HG03066 (cell line): Measurements from ENCODE around the gene SOX18.

Source experiments
- ATAC-seq: cut with Tn5 transposase; IDR thresholded peaks from one replicate; pipeline ENCODE4 v1.9.1; 2021; ENCODE audit warnings: low read depth; ENCODE audit not compliant: unreplicated experiment

The SOX18 gene

GRCh38 chr20:64039293-64040160, 9.9 kb downstream of the SOX18 start:
- no peak for ATAC-seq

GRCh38 chr20:64038565-64039292, 10.7 kb downstream of the SOX18 start:
- ATAC-seq: peak; percentile 46

DNA sequence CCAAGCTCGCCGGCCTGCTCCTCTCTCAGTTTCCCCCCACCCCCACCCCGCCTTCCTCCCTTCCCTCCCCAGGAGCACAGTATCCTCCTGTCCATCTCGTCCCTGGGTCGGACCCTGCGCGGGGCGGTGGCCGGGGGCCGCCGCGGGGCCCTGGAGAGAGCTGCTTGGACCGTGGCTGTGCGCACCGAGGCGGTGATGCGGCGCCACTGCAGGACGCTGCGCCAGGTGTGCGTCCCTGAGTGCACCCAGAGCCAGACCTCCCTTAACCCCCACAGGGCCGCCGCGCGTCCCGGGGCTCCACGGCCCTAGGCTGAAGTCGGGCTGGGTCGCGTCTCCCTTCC, 11.2 kb downstream of the SOX18 start:
- ATAC-seq: peak; percentile 21

- ATAC-seq: no peak
Observed at GRCh38 chr20:64037498-64038213, 11.8 kb downstream of the SOX18 start.

DNA sequence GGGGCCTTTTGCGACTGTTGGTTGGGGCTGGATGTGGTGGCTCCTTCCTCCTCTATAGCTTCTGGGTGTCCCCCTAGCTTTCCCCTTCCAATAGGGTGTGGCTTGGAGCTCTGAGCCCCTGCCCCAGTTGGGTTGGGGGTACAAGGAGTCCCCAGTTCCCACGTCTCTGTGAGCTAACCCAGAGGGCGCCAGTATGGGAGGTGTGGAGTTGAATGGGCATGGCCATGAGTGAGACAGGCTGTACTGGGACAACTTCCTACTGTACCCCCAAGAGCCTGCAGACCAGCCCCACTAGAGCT, 12.3 kb downstream of the SOX18 start:
- ATAC-seq: no peak

- no peak for ATAC-seq
Observed at GRCh38 chr20:64036346-64037198, 12.9 kb downstream of the SOX18 start.

DNA sequence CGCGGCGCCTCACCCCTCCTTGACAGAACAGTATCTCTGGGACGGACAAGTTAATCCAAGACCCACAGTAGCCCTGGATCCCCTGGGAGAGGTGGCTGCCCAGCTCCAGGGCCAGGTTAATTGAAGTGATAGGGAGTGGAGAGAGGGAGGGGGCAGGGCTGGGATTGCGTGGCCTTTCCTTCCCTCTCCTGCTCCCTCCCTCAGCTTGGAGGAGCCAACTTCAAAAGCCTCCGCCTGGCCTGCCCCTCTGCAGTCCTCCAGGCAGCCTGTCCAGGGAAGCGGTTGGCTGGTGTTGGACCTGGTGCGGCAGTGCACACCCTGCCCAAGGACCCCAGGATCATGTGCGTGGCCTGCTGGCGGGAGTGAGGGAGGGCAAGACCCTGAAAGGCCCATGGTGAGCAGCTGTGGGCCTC, 13.5 kb downstream of the SOX18 start, which contains the start of gene C20orf204:
TSS of gene C20orf204 (plus strand) at position 250 of the 413 bp plus-strand sequence. CDS start at position 392, 142 bp downstream.
- no peak for ATAC-seq

DNA sequence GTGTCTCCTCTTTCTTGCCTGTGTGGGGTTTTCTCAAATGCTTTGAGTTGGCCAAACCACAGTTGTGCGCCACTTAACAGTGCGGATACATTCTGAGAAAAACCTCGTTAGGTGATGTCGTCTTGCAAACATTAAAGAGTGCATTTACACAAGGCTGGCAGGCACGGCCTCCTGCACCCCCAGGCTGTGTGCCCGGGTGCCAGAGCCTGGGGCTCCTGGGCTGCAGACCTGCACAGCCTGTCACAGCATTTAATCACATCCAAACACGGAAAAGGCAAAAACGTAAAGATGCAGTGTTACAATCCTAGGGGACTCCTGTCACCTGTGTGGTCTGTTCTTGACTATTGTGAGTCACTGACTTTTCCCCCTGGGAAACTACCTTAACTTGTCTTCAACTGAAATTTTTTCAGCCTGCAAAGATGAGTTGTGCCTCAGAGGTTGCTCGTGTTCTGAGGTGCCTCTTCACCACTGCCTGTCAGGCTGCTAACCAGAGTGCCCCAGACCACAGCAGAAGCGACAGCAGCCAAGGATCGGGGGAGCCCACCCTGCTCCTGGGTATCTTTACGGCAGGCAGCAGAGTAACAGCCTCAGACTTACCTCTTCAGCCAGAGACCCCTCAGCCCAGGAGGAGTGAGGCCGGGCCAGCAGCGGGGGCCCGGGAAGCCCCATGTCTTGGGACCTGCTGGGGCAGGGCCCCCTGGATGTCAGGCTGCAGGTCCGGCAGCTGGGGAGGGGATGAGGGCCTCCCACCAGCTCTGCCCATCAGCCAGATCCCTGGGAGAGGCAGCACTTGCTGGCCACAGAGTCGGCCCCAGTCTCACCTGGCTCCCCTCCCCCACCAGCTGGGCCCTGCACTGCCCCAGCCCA, 14.1 kb downstream of the SOX18 start:
- no peak for ATAC-seq

DNA sequence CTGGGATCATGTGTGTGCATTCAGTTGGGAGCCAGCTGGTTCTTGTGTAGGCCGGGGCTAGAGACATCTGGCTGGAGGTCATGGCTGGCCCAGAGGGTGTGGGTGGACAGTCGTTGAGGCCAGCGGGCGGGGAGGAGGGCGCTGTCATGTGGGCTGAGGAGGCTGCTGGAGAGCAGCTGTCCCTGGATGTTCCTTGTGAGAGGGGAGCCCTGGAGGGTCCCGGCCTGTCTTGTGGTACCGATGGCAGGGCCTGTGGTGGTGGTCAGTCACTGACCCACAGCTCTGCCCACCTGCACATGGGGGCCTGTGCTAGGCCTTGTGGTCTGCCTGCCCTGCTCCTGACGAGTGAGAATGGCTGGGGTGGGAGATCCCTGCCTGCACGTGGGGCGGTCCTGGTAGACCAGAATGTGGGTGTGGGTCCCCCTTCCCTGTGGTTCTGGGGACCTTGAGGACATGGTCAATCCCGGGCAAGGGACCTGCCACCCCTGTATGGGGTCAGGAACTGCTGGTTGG, 15.4 kb downstream of the SOX18 start:
- ATAC-seq: no peak

DNA sequence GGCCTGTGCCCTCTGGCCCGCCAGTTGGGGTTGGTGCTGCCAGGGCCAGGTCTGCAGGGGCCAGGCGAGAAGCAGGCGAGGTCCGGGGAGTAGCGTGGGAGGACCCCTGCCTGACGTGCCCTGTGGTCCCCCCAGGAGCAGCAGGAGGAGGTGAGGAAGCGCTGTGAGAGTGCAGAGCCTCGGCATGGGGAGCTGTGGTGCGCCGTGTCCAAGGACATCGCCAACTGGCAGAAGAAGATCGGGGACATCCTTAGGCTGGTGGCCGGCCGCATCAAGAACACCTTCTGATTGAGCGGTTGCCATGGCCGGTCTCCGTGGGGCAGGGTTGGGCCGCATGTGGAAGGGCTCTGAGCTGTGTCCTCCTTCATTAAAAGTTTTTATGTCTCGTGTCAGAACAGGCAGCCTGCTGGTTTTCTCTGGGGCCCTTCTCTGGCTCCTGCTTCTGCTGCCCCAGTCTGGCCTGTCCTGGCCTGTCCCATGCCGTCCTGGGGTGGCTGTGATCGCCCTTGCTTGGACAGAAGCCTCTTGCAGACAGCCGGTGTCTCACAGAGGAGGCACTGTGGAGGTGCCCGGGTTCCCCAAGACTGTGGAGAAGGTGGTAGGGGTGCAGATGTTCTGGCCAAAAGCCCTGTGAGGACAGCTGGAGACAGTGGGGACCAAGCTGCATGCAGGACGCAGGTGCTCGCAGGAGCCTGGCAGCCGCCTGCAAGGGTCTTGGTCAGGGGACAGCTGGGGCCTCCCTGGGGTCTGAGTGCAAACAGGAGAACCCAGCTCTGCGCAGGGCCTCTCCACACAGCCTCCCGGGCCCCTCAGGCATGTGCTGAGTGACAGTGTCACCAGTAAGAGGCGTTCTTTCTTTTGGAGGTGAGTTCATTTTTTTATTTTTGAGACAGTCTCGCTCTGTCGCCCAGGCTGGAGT, 16.5 kb downstream of the SOX18 start:
- no peak for ATAC-seq

DNA sequence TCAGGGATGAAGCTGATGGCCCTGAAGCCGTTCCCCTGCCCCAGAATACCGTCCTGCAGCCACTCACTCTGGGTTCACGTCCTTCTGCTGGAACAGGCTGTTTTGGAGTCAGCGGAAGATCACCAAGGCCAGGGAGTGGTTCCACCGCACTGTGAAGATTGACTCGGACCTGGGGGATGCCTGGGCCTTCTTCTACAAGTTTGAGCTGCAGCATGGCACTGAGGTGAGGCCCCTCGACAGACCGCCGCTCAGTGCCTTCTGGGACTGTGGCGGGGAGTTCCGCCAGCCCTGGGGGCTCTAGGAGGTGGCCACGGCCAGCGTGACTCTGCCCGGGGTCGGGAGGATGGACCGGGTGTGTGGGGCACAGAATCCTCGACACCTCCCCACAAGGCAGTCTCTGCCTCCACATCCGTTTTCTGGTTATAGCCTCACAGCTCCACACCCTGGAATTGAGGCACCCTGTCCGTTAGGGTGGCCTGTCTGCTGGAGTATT, 17.6 kb downstream of the SOX18 start:
- ATAC-seq: no peak

GRCh38 chr20:64030371-64031134, 18.9 kb downstream of the SOX18 start:
- ATAC-seq: no peak

DNA sequence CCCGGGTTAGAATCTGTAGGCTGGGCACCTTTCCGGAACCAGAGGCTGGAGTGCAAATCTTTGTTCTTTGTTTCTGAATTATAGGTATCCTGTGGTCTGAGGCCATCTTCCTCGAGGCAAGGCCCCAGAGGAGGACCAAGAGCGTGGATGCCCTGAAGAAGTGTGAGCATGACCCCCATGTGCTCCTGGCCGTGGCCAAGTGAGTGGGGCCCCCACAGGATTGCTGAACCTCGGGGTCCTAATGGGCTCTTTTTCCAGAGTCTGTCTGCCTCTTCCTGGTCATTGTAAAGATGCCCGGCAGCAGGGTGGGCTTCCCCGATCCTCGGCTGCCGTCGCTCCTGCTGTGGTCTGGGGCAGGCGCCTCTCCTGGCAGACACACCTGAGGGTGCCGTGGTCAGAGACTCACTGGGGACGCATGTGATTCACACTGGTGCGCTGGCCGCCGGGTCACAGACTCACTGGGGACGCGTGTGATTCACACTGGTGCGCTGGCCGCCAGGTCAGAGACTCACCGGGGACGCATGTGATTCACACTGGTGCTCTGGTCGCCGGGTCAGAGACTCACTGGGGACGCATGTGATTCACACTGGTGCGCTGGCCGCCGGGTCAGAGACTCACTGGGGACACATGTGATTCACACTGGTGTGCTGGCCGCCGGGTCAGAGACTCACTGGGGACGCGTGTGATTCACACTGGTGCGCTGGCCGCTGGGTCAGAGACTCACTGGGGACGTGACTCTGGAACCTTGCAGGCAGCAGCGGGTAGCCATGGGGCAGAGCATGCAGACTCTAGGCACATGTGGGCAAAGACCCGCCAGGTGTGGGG, 19.9 kb downstream of the SOX18 start:
- no peak for ATAC-seq

GRCh38 chr20:64027981-64028685, 21.3 kb downstream of the SOX18 start:
- no peak for ATAC-seq

- ATAC-seq: no peak
Observed at GRCh38 chr20:64025826-64026412, 23.5 kb downstream of the SOX18 start.
